OCI-LY1 (cell line): Measurements from ENCODE around the gene KCNMA1.

Source experiments
- CTCF ChIP-seq: fragments of 200-600 bp; sonication (generic), shearing (Covaris generic); IDR thresholded peaks from 2 replicates; pipeline ENCODE4 v1.5.1; 2017; ENCODE audit warnings: mild to moderate bottlenecking, antibody characterized with exemption, low read length, moderate library complexity, mixed read lengths
- EZH2 ChIP-seq: fragments of 200-600 bp; sonication (generic), shearing (Covaris generic); IDR thresholded peaks from 2 replicates; pipeline ENCODE4 v1.8.0; 2017; ENCODE audit warnings: borderline replicate concordance, mixed run types, mild to moderate bottlenecking, antibody characterized with exemption, low read length, moderate library complexity, mixed read lengths

- TF ChIP-seq EZH2: no peak
- TF ChIP-seq CTCF: no peak
These were observed 84.3 kb downstream of the KCNMA1 start for GRCh38 chr10:77553311-77553710.
